Measurements from ENCODE around the gene MBNL2. TPM values are rescaled to one million over a fixed set of nuclear protein-coding genes. Genes with fewer than 3 reads are reported as not detected.

The MBNL2 gene
- total RNA-seq, 2 donors from 2014 or later = 59.6 to 67.7 TPM

DNA sequence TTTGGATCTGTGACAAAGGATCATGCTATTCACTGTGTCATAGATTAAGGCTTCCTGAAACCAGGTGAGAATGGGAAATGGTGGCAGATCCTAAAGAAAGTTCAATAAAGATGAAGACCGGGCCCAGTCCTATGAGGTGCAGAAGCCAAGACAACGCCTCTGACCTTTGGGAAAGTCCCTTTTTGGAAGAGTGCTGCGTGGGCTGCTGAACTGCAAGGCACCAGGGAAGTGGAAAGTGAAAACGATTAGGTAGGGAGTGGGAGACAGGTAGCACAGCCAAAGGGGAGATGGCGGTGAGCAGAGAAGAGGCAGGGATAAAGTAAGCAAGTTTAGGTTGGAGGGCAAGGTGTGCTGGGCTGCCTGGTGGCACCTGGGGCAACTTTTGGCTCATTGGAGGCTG is 16.3 kb downstream of the MBNL2 start:
- Histone ChIP-seq H3K4me1 (ENCODE audit: control insufficient read depth in 1 of 2, low read depth in 2 of 2) (peaks cover 17 to 72% of the 10 kb centered on the region in 2 donors), H3K4me3 (no peak overlapping the region), H3K27ac (peak overlapping the region in 1 of 2 donors; percentile 16), H3K27me3 (replicated peaks; ENCODE audit: insufficient read depth) (no peaks in the 10 kb centered on the region), H3K9me3 (no peaks in the 10 kb centered on the region), H3K36me3 (no peaks in the 10 kb centered on the region)
- DNase-seq (ENCODE audit: low spot score) (no peak), ATAC-seq (ENCODE audit: insufficient number of reproducible peaks, low FRiP score, low read depth) (no peak)
- TF ChIP-seq, protein P1, sequence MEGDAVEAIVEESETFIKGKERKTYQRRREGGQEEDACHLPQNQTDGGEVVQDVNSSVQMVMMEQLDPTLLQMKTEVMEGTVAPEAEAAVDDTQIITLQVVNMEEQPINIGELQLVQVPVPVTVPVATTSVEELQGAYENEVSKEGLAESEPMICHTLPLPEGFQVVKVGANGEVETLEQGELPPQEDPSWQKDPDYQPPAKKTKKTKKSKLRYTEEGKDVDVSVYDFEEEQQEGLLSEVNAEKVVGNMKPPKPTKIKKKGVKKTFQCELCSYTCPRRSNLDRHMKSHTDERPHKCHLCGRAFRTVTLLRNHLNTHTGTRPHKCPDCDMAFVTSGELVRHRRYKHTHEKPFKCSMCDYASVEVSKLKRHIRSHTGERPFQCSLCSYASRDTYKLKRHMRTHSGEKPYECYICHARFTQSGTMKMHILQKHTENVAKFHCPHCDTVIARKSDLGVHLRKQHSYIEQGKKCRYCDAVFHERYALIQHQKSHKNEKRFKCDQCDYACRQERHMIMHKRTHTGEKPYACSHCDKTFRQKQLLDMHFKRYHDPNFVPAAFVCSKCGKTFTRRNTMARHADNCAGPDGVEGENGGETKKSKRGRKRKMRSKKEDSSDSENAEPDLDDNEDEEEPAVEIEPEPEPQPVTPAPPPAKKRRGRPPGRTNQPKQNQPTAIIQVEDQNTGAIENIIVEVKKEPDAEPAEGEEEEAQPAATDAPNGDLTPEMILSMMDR (IDR thresholded peaks at IDR 0.05) = no peak

DNA sequence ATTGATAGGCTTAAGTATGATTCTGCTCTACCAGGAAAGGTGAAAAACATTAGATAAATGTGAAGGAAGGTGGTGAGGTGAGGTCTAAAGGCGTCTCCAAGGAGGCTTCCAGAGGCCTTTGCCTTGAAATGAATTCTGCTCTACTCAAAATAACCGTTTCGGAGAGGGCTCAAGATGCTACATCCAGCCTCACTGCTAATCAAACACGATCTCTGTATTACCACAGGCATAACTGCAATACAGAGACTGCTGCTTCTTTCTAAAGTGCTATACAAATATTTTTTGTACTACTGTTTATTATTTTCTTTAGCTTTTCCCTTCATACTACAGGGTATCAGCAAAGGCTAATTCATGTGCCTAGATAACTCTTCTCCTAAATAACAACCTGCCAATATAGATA is 16.8 kb downstream of the MBNL2 start:
- H3K36me3 ChIP-seq = no peaks in the 10 kb centered on the region
- no peaks in the 10 kb centered on the region for H3K27me3 ChIP-seq (replicated peaks; ENCODE audit: insufficient read depth)
- peaks cover 21 to 72% of the 10 kb centered on the region in 2 donors for H3K4me1 ChIP-seq (ENCODE audit: control insufficient read depth in 1 of 2, low read depth in 2 of 2)
- DNase-seq (ENCODE audit: low spot score) (no peak), ATAC-seq (ENCODE audit: insufficient number of reproducible peaks, low FRiP score, low read depth) (no peak)
- H3K9me3 ChIP-seq = no peaks in the 10 kb centered on the region
- H3K4me3 ChIP-seq = no peak overlapping the region
- peak overlapping the region in 1 of 2 donors; percentile 16 for H3K27ac ChIP-seq
- TF ChIP-seq, protein P1 (IDR thresholded peaks at IDR 0.05) = no peak

DNA sequence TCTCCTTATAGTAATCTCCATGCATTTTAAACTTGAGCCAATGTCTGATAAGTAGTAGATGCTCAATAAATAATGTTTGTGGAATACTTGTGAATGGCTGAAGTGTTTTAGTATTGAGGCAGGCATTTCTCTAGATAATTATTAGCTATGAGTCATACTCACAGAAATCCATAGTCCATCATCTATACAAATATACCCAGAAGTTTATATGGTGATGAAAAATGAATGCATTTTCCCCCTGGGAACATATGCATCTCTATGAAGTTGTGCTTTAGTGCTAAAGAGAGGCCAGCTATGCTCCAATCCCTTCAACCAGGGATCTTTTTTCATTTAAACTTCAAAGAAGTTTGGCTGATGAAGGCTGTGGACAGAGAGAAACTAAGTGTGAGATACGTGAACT is 17.2 kb downstream of the MBNL2 start:
- Histone ChIP-seq H3K4me1 (ENCODE audit: control insufficient read depth in 1 of 2, low read depth in 2 of 2) (peaks cover 25 to 72% of the 10 kb centered on the region in 2 donors), H3K27me3 (replicated peaks; ENCODE audit: insufficient read depth) (no peaks in the 10 kb centered on the region), H3K27ac (peak overlapping the region in 1 of 2 donors; percentile 39), H3K36me3 (no peaks in the 10 kb centered on the region), H3K4me3 (no peak overlapping the region), H3K9me3 (no peaks in the 10 kb centered on the region)
- no peak for DNase-seq (ENCODE audit: low spot score)
- ATAC-seq (ENCODE audit: insufficient number of reproducible peaks, low FRiP score, low read depth) = no peak
- TF ChIP-seq, protein P1 (IDR thresholded peaks at IDR 0.05) = no peak

DNA sequence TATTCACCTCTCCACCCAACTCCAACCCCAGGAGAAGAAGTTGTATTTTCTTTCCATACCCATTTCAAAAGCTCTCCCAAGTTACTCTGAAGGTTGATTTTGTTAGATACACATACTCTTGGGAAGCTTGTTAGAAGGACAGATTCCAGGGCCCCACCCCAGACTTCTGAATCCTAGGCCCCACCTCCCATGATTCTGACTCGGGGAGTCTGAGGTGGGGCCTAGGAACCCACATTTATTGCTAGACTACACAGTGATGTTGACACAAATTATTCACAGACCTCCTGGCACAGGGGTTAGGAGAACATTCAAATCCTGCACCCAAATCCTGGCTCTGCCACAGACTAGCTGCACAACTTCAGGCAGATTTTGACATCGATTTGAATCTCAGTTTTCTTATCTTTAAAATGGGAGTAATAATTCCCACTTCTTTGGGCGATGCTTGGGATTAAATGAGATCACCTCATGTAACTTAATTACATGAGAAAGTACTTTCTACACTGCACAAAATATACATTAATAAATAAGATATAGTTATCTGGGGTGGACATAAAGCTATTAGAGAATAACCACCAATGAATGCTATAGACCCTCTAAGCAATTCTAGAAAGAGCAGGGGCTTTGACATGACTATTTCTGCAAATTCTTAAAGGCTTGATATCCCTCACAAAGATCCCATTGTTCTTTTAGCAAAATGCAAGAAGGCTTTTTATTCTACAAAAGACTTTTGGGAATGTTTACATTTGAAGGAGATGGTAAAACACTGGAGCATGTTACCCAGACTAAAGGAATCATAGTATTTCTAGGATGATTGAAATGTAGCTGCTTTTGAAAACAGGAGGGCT is 18.0 kb downstream of the MBNL2 start:
- Histone ChIP-seq H3K36me3 (no peaks in the 10 kb centered on the region), H3K27ac (peak overlapping the region in 1 of 2 donors; percentile 39), H3K27me3 (replicated peaks; ENCODE audit: insufficient read depth) (no peaks in the 10 kb centered on the region), H3K4me1 (ENCODE audit: control insufficient read depth in 1 of 2, low read depth in 2 of 2) (peaks cover 34 to 74% of the 10 kb centered on the region in 2 donors), H3K4me3 (no peak overlapping the region), H3K9me3 (no peaks in the 10 kb centered on the region)
- ATAC-seq (ENCODE audit: insufficient number of reproducible peaks, low FRiP score, low read depth) (no peak), DNase-seq (ENCODE audit: low spot score) (no peak)
- TF ChIP-seq, protein P1 (IDR thresholded peaks at IDR 0.05) = no peak

DNA sequence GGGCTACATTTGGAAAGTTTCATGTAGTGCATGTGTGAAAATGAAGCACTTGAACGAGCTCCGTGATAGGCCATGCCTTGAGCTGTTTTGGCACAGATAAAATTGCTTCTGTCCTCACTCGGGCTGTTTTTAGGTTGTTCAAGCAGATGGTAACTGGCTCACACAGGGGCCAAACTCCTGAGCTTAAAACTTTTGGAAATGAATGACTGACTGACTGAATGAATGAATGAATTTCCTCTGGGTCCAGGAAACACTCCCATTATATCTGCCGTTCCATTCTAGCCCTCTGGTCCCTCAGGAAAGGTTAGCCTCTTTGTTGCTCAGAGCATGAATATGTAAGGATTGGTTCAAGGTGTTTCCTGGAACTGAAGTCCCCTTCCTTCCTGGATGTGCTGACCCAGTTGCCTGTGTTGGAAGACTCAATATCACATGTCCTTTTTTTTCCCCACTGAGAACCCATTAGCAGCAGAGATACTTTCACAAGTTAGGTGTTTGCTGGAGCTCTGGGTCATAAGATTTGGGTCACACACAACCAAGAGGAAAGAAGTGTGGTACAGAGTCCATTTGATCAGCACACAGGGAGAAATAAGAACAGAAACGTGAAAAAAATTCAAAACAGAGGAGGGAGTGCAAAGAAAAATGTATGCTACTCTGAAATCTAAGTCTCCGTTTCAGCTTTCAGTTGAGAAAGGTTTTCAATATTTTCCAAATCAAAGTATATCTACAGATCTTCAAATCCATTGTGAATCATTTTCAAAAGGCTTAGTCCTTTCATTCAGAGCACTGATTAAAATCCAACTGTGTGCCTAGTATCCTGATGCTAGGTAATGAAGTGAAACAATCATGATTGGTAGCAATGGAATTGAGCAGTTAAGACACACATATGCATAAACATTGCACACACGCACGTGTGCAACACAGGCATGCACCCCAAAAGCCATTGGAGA is 18.9 kb downstream of the MBNL2 start:
- H3K27ac ChIP-seq = peak overlapping the region in 1 of 2 donors; percentile 39
- no peaks in the 10 kb centered on the region for H3K36me3 ChIP-seq
- no peak for DNase-seq (ENCODE audit: low spot score)
- H3K4me1 ChIP-seq (ENCODE audit: control insufficient read depth in 1 of 2, low read depth in 2 of 2) = peaks cover 37 to 76% of the 10 kb centered on the region in 2 donors
- no peaks in the 10 kb centered on the region for H3K27me3 ChIP-seq (replicated peaks; ENCODE audit: insufficient read depth)
- ATAC-seq (ENCODE audit: insufficient number of reproducible peaks, low FRiP score, low read depth) = no peak
- TF ChIP-seq, protein P1 (IDR thresholded peaks at IDR 0.05) = no peak
- no peak overlapping the region for H3K4me3 ChIP-seq
- no peaks in the 10 kb centered on the region for H3K9me3 ChIP-seq
